IPS DF 19.7 (cell line): ENCODE measurements around the gene COMT.

ENCODE experiments used
- DNase-seq: peaks from one replicate; pipeline ENCODE4 v3.0.0-alpha.2; 2013; ENCODE audit warnings: low read depth, low spot score

The COMT gene

DNA sequence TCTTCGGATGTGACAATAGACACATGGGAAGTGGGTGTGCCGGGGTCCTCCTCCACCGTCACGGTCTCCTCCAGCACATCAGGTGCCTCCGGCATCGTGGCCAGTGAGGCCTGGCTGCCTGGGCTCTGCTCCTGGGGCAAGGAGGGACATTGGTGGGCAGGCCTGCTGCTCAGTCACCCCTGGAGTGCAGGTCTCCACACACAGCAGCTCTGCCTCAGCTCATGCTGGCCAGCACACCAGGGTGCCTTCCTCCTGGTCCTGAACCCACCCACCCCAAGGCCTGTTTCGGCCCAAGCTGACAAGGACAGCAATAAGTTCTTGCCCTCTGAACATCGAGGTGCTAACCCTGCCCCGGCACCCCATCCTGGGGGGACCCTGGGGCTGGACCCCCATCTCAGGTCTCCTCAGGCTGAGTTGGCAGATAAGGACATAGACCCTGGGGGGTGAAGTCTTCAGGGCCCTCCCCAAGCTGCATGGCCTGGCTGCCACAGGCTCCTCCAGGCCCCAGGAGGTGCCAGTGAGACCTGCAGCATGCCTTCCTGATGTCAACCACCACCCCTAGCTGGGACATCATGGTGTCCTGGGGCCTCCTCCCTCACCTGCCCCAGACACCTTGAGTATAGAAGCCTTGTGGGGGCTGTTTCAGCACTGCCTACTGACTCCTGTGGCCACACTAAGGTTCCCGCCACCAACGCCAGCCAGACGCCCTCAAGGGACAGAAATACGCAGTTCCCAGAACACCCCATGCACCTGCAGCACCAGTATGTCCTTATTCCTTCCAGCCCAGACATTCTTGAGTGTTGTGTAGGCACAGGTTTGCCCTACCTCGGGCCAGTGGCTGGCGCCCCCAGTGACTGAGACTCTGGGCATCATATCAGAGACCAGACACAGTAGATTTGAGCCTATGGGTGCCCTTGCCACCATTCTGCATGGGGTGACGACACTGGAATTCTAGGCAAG lies 40.7 kb downstream of the COMT start:
- DNase-seq: no peak

DNA sequence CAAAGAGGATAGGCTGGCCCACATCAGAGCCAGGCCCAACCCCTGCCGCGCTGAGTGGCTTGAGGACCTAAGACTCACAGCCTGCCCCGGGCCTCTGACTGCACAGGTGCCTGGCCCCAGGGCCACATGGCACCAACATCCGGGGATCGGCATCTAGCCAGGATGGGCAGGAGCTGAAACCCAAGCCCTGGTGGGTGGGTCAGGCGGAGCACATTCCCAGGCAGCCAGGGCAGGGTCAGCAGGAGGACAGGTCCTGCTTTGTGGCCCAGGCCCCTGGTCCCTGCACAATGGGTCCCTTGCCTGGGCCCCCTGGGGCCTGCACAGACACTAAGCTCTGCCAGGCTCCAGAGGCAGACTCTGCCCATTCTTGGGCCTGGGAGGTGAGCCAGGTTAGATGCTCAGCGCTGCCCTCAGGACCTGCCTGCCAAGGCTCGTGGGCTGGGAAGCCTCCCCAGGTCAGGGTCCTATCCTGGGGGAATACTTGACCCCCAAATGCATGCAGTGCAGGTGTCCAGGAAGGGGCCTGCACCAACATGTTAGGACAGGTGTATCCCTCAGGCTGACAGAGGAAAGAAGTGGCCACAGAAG lies 41.5 kb downstream of the COMT start:
- no peak for DNase-seq

DNA sequence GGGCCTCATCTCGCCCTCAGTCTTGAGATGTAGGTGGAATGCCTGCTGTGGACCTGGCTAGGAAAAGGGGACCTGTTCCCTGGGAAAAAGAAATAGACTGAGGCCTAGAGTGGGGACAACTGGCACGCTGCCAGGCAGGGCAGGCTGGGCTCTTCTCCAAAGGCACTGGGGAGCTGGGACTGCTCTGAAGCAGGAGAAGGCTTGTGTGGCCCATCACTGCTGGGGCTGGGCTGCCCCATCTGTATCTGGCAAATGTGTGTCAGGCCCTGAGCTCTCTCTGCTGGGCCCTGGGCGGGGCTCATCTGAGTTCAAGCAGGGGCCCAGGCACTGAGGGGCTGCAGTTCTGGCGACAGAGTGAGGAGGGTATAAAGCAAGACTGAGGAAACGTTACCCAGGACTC lies 42.2 kb downstream of the COMT start:
- DNase-seq: no peak

DNA sequence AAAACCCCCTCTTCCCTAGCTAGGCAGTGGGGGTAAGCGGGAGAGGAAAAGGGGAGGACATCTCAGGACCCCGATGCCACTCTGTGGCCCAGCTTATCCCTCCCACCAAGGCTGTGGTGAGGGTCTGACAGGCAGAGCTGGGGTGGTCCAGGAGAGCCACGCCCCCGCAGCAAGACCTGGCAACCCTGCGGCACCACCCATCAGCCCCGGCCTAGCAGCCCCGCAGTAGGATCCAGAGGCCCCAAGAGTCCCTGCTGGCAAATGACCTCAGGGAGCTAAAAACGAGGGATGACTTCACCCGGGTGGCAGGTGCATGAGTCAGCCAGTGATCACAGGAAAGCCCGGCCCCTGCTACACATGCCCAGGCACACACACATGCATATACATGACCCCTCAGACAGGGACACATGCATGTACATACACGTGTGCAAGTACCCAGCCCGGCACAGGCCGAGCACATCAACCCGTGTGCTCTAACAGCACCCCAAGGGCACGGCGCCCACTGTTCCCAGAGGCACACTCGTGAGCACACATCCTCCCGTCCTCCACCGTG lies 42.7 kb downstream of the COMT start:
- DNase-seq: no peak

DNA sequence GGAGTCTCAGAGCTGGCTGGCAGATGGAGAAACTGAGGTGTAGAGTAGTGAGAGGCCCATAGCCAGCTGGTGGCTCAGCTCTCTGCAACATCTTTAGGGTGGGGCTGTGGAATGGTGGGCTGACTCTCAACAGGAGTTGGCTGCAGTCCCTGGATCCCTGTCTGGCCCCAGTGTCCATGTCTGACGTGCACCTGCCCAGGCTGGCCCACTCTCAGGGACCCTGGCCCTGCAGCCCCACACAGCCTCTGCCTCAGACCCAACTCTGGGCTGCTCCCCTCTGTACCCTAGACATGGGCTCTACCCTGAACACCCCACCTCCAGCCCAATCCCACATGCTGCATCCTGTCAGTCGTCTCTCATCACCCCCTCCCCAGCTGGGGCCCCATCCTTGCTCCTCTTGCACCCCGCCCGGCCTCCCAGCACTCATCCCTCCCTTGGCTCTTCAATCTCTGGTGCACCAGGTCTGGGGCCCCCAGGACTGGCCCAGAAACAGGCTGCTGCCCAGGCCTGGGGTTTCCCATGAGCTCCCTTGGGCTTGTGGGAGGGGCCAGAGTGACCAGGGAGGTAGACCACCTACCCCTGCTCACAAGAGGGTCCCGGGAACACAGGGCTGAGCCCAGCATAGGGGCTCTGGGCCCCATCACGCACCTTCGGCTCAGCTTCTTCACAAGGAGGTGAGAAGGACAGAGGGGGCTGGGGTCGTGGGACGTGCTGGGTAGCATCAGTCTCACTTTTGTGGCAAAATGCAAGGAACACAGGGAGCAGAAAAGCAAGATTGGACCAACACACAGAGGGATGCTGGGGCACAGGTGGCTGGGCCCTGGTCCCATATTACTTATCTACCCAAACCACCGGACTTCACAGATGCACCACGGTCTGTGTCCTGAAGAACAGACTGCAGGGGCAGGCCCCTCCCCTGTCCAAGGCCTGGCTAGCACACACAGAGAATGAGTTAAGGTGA lies 43.6 kb downstream of the COMT start:
- DNase-seq: no peak

DNA sequence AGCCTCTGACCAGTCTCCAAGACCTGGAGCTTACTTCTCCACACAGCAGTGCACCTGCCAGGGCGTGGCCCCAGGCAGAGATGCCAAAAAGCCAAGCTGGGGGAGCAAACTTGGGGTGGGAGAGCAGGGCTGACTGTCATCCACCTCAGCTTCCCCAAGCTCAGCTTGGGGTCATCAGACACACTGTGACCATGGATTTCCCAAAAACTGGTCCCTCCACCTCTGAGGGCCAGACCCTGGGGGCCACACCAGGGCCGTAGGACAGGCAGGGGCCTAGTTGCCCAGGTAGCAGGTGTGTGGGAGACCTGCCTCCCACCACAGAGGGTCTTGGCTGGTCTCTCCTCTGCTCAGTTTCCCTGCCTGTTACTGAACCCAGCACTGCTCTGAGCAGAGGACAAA lies 44.4 kb downstream of the COMT start:
- DNase-seq: no peak

DNA sequence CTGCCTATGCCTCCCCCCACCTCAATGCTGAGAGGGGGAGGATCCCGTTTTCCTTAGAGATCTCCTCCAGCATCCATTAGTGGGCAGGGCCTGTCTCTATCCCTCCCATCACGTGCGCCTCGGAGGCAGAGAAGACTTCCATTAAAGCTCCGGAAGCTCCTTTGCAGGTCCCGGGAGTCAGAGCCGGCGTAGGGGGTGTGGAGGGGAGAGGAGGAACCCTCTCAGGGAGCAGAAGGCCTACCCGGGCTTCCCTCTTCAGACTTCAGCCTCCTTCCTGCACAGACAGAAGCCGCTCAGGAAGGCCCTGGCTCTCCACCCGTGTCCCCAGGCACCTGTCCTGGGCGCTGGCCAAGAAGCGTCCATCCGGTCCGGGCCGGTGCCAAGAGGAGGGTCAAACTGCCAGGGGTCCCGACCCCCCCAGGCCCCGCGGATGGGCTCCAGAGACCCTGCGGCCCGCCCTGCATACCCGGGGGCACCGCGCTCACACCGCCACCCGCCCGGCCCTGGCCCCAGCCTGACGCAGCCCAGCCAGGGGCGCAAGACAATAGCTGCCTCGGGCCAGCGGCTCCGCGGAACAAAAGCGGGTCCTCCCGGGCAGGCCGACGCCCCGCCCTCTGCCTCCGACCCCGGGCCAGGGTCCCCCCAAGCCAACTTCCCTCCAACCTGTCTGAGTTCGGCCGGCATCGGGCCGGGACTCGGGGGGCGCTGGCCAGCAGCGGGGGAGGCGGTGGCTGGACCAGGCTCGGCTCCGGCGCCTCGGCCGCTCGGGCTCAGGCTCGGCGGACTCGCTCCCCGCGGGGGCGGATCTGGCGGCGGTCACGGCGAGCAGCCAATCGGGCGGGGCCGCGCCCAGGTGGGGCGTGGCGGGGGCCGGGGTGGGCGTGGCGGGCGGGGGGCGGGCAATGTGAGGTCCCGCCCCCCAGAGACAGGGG lies 45.1 kb downstream of the COMT start:
- no peak for DNase-seq

DNA sequence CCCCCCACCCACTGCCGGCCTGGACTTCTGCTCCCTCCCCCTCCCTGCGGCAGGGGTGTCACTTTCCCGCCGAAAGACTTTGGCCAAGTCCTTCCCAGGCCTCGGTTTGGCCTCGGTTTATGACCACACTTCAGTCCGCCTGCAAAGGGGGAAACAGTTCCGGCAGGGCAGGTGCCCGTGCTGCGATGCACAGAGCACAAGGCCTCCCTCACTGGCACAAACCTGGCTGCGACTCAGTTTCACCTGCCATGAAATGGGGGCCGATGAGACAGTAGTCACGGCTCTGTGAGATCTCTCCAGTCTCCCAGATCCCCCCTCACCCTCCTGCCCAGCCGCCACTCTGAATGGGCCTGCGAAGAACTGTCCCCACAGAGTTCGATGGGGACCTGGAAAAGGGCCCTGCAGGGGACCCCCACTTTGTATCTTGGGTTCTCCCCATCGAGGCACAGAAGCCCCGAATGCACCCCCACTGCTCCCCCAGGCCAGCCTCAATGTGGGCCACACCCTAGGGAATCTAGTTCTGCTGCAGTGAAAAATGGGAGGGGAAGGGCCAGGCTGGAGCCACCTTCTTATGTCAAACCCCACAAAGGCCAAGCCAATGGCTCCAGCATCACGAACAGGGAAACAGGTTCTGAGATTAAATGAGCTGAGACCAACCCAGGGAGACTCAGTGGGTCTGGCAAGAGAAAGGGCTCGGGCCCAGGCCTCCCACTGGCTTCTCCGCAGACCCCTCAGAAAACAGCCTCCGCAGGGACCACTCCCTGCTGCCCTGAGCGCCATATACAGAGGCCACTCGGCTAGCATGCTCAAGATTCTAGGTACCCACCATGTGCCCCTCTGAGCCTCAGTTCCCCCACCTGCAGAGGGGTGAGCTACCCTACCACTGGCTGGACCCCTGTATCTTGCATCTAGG lies 46.1 kb downstream of the COMT start:
- DNase-seq: no peak

DNA sequence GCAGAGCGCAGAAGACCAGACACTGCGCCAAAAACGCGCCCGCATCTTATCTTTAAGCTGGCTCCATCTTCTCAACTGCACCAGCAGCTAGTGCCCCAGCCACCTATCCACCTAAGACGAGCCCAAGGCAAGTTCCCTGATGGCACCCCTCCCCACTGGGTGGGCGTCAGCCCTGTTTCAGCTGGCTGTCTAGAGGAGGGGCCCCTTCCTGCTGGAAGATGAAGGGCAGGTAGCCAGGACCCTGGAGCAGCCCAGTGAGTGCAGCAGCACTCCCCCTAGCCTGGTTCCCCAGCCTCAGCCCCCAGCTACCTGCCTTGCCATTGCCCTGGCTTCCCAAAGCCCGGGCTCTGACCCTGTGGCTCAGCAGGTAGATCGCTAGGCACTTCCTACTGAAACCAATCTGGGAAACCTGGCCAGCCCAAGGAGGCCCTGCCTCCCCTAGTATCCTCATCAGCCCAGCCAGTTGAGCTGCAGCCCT lies 46.8 kb downstream of the COMT start:
- DNase-seq: no peak

DNA sequence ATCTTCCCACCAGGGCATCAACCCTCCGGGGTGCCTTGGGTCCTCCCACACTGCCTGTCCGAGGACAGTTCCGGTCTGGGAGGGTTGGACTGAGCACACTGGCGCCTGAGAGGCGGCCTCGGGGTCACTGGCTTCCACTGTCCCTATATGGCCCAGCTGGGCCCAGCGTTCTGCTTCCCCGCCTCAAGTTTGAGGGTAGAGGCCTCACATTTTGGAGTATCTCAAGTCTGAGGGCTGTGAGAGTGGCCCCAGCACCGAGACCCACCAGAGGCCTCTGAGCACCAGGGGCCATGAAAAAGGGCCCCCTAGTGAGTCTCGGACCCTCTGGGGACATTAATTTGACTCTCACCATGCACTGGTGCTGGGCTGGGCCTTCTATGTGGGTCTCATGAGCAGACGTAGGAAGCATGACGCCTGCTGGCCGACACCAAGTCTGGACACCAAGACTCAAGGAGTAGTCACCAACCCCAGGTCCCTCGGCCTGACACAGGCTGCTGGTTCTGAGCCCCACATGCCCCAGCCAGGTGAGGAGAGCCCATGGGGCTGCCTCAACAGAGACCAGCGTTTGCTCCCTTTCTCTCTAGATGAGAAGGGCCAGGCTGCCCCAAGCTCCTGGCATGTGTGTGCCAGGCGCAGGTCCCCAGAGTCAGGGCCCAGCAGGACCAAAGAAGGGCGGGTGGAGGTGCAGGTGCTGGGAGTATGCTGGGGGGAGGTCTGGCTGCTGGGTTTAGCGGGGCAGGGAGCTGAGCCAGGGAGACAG lies 47.6 kb downstream of the COMT start:
- no peak for DNase-seq

DNA sequence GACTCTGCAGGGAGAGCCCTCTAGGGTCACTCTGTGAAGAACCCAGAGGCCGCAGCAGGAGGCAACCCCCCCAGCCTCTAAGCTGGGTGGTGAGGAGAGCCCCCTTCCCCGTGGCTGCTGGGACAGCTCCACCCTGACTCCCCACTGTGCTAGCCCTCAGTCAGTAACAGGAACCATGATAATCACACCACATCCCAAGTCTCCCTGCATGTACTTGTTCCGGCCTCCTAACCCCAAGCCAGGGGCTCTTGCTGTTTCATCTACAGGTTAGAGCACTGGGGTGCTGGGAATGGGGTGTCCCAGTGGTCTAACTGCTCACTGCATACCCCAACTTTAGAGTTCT lies 48.1 kb downstream of the COMT start:
- no peak for DNase-seq

DNA sequence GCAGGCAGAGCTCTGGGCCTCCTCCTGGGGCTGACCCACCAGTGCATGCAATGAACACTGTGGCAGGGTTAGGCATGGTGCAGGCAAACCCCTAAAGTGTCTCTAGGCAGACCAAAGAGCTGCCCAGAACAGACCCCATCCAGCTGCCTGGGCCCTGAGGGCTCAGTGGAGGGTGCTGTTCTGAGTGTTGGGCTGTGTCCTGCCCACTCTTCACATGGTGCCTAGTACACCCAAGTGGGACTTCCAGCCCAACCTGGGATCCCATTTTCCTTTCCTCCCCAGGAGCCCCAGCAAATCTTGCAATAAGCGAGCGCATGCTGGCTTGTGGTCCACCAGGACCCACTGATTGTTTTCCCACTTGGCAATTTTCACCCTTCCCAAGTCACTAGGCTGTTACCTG lies 48.6 kb downstream of the COMT start:
- DNase-seq: no peak

DNA sequence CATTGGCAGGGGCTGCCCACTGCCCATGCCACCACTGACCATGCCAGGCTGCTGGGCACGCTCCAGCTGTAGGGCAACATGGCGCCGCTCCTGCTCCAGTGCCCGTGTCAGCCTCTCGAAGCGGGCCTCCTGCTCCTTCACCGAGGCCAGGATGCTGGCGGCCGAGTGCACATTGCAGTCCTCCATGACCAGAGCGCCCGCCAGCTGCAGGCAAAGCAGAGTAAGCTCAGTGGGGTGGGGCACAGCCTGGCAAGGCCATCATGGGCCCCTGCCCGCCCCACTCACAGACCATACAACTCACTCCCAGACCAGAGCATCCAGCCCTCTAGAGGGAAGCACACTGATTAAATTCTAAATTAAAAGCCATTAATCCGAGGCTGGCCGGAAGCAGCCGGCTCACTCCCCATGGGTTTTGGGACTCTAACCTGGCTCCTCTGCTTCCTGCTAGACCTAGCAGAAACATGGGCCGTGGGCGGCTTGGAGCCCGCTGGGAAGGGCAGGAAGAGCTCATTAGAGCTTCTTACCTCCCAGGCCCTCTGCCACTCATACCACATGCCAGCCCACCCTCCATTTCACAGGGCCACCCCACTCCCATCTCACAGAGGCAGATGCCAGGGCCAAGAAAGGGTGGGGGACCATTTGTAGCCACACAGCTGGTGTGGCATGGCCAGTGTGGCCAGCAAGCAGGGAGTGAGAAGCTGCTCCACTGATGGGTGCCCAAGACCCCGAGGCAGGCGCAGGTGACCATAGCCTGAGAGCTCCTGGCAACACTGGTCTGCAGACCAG lies 49.2 kb downstream of the COMT start:
- no peak for DNase-seq

DNA sequence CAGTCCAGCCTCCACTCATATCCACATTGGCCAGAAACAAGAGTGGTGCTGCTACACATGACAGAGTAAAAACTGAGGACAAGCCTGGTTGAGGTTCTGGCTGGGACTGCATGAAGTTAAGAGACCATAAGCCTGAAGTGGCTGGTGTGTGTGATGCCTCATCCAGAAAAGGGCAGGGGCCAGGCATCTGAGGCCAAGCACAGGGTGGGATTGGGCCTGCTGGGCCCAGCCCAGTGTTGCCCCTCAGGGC lies 49.7 kb downstream of the COMT start:
- DNase-seq: no peak

DNA sequence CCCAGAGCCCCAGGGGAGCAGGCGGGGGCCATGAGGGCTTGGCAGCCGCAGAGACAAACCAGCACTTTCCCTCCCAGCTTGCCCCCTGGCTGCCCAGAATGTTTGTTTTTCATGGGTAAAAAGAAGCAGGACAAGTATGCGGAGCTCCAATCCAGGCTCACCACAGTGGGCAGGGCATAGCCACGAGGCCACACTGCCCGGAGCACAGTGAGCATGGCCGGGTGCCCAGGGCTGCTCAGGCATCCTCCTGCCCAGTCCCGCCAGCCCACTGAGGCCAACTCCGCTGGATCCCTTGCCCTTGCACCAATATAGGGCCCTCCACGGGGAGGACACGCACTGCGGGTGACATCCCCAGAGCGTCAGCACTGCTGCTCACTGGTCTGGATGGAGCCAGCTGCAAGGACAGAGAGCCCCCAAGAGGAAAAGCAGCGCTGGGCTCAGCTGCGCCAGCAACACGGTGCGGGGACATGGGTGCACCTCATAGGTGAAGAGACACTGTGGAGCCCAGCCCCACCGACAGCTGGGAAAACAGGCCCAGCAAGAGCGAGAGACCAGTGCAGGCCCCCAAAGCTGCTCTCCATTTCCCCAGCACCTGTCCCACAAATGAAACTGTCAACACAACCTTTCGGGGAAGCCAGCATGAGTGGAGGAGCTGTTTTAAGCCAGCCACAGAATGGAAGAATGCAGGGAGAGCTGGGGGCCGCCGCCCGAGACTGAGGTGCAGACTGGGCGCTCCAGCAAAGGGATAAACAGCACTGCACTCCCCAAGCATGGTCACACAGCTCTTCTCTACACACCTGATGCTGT lies 50.3 kb downstream of the COMT start:
- no peak for DNase-seq

DNA sequence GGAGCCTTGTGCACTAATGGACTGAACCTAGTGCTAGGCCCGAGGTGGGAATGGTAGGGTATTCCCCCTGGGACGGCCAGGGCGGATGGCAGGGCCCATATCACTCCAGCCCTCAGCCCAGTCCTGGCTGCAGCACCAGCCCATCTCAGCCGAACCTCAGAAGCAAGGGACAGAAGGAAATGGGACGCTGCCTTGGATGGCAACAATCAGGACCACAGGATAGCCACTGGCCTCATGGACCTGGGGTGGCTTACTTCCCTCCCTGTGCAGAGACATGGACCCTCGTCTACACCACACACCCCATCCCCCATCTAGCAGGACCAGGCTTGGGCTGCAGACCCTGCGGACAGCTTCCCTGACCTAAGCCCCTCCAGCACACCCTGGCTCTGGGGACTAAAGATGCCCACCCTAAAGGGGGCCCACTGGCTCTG lies 50.9 kb downstream of the COMT start:
- DNase-seq: no peak

DNA sequence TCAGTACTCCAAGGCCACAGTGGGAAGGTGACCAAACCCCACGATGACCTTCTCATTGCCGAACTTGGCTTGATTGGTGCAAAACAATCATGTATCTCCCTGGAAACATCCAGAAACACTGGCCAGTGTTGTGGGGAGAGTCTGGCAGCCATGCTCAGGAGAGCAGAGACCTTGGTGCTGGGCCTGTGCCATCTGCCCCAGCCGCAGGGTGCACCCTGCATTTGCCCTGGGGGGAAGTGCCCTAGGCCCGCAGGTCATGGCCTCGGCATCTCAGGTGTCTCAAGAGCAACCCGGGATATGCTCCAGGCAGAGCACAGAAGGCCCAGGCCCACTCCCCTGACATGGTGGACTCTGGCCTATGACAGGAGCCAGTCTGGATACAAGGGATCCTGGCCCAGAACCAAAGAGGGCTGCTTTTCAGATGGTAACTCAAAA lies 51.4 kb downstream of the COMT start:
- DNase-seq: no peak
